Chondrocyte (in vitro differentiated cells): ENCODE data around the gene CADPS2. TPM values are rescaled to one million over a fixed set of nuclear protein-coding genes. Genes with fewer than 3 reads are reported as not detected.

Source experiments
- DNase-seq: peaks from one replicate; pipeline ENCODE4 v3.0.0; 2021; ENCODE audit warnings: mixed read lengths, low spot score
- H3K27ac Mint-ChIP-seq: one replicate; pipeline ENCODE4 v1.8.0; 2021; ENCODE audit warnings: mild to moderate bottlenecking, moderate library complexity, mixed read lengths; ENCODE audit not compliant: unreplicated experiment
- H3K27me3 Mint-ChIP-seq: 2 replicates; pipeline ENCODE4 v1.8.0; 2021; ENCODE audit warnings: low read depth, mixed read lengths
- H3K36me3 Mint-ChIP-seq: 2 replicates; pipeline ENCODE4 v1.8.0; 2021; ENCODE audit warnings: low read depth, mixed read lengths
- H3K4me1 Mint-ChIP-seq: 2 replicates; pipeline ENCODE4 v1.8.0; 2021; ENCODE audit warnings: low read depth, mild to moderate bottlenecking, mixed read lengths
- H3K4me3 Mint-ChIP-seq: one replicate; pipeline ENCODE4 v1.8.0; 2021; ENCODE audit warnings: mild to moderate bottlenecking, moderate library complexity, mixed read lengths; ENCODE audit not compliant: unreplicated experiment
- H3K9me3 Mint-ChIP-seq: 2 replicates; pipeline ENCODE4 v1.8.0; 2021; ENCODE audit warnings: low read depth, mixed read lengths
- CTCF ChIP-seq: fragments of 200-600 bp; sonication (generic); IDR thresholded peaks from 2 replicates; pipeline ENCODE4 v1.5.0; 2021; ENCODE audit warnings: antibody characterized with exemption, mild to moderate bottlenecking, moderate library complexity
- total RNA-seq: library from RNA; stranded (reverse); gene quantifications from 3 replicates; pipeline ENCODE4 v1.2.1, GENCODE V29; 2021

The CADPS2 gene
- total RNA-seq, 1 donor from 2014 or later, result 0.32 TPM

- Mint-ChIP-seq H3K4me1 (no peaks in the 10 kb centered on the region), H3K4me3 (no peak overlapping the region), H3K27me3 (peaks cover 9% of the 10 kb centered on the region), H3K9me3 (no peaks in the 10 kb centered on the region), H3K36me3 (no peaks in the 10 kb centered on the region), H3K27ac (no peak overlapping the region)
- TF ChIP-seq CTCF, result no peak
- no peak for DNase-seq
These were observed 119.7 kb downstream of the CADPS2 start for GRCh38 chr7:122766593-122766992.

- Mint-ChIP-seq H3K27ac (no peak overlapping the region), H3K4me3 (no peak overlapping the region), H3K36me3 (no peaks in the 10 kb centered on the region), H3K4me1 (no peaks in the 10 kb centered on the region), H3K9me3 (no peaks in the 10 kb centered on the region), H3K27me3 (peaks cover 9% of the 10 kb centered on the region)
- no peak for DNase-seq
- no peak for TF ChIP-seq CTCF
These were observed 121.4 kb downstream of the CADPS2 start for GRCh38 chr7:122764902-122765301.

GRCh38 chr7:122764020-122764419 is 122.2 kb downstream of the CADPS2 start:
- Mint-ChIP-seq H3K27me3 (peaks cover 5% of the 10 kb centered on the region), H3K27ac (no peak overlapping the region), H3K9me3 (no peaks in the 10 kb centered on the region), H3K4me3 (no peak overlapping the region), H3K36me3 (no peaks in the 10 kb centered on the region), H3K4me1 (no peaks in the 10 kb centered on the region)
- TF ChIP-seq CTCF, result no peak
- no peak for DNase-seq

GRCh38 chr7:122762071-122762470 is 124.2 kb downstream of the CADPS2 start:
- H3K4me3 Mint-ChIP-seq, result no peak overlapping the region
- H3K27me3 Mint-ChIP-seq, result peaks cover 3% of the 10 kb centered on the region
- H3K9me3 Mint-ChIP-seq, result no peaks in the 10 kb centered on the region
- DNase-seq, result no peak
- no peak overlapping the region for H3K27ac Mint-ChIP-seq
- no peak for TF ChIP-seq CTCF
- no peaks in the 10 kb centered on the region for H3K4me1 Mint-ChIP-seq
- H3K36me3 Mint-ChIP-seq, result no peaks in the 10 kb centered on the region

GRCh38 chr7:122758501-122758900 is 127.8 kb downstream of the CADPS2 start:
- H3K4me1 Mint-ChIP-seq, result no peaks in the 10 kb centered on the region
- peaks cover 7% of the 10 kb centered on the region for H3K27me3 Mint-ChIP-seq
- no peak for DNase-seq
- TF ChIP-seq CTCF, result no peak
- H3K27ac Mint-ChIP-seq, result no peak overlapping the region
- H3K4me3 Mint-ChIP-seq, result no peak overlapping the region
- no peaks in the 10 kb centered on the region for H3K9me3 Mint-ChIP-seq
- H3K36me3 Mint-ChIP-seq, result no peaks in the 10 kb centered on the region
